ENCODE measurements around the gene TCP11L2.
A peak's percentile ranks its signal among the peaks of the same experiment; 100 is the strongest.
"Not testable (repeated sequence)": the region's sequence is repeated elsewhere in the genome, so short reads cannot be mapped to it uniquely, and the experiment has no call there.

TCP11L2 gene

GRCh38 chr12:106307181-106307580 is 4.6 kb downstream of the TCP11L2 start:
- no peak for DNase-seq (ENCODE audit: low read depth)

DNA sequence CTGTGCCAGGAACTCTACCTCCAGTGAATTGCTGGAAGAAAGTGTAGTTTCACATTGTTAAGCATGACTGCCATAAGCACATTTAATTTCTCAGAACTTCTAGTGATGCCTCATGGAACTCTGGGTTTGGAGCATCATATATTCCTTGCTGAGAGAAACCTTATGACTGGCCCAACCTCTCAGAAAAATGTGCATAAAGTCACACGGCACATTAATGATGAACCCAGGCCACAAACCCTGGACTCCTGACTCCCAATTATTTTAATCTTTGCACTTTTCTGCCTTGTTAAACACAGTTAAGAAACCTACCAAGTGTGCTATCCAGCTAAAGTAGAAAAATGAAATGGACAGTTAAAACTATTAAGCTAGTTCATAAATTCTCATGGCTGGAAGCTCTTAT is 5.6 kb downstream of the TCP11L2 start:
- DNase-seq (ENCODE audit: low read depth) = no peak

DNA sequence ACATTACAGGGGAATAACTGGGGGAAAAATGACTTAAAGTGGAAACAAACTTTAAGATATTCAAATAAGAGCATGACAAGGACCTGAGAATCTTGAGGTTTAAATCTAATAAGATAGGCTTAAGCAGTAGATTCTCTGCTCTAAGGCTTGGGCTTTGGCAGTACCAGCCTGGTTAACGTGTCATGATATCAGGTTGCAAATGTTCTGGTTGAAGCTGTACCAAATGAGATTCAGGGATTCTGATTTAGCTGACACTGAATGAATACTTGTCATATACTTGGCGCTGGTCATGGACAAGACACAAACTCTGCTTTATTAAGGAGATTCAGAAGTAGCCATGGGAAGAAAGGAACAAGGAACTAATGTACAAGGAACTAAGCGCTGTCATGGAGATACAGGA is 6.1 kb downstream of the TCP11L2 start:
- no peak for DNase-seq (ENCODE audit: low read depth)

DNA sequence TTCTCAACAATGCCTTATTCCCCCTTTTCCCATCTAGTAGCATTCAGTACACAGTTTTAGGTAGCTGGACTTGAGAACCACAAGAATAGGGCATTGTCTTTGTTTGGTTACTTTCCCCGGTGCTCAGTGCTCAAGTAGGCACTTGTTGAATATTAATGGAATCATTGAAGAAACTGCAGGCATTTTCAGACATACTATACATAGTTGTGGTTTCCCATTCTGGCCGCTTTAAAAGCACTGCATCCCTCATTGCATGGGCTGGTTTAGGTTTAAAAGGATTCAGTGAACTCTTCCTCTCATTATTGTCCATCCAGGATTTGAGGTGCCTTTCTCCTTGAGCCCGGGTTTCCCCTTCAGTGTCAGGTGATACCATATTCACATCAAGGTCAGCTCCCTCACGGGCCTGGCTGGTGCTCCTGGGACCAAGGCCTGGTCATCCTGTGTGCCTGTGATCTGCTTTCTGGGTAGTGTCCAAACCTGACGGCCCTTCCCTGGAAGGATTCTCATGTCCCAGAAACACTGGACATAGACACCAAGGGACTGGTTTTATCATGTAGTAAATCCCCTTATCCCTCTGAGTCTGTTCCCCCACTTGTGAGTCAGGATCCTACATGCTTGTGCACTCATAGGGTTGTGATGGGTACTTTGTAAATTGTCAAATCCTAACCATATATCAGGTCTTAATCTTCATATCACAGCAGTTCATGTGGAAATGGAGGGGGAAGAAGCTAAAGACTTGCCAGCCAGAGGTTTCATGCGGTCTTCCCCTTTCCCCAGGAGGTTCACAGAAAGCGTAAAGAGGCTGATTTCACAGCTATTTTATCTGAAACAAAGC is 7.4 kb downstream of the TCP11L2 start:
- DNase-seq (ENCODE audit: low read depth) = no peak

DNA sequence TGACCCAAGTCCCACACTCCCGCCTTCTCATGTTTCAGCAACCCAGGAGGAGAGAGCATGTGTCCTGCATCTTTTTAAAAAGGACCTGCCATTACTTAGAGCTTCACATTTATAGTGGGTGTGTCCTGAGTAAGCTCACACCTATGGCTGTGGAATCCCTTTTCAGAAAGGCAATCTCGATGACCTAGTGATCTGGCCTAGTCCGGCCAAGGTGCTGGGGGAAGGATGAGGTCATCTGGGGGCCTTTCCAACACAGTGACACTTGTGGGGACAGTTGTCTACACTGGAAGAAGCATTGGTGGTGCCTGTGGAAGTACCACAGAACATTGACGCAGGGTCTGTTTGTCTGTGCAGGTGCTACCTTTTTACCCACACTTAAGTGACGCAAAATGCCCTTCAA is 8.2 kb downstream of the TCP11L2 start:
- DNase-seq (ENCODE audit: low read depth) = no peak

- DNase-seq (ENCODE audit: low read depth) = no peak
Observed at GRCh38 chr12:106311139-106311538, 8.6 kb downstream of the TCP11L2 start.

GRCh38 chr12:106313413-106313812 is 10.9 kb downstream of the TCP11L2 start:
- DNase-seq (ENCODE audit: low read depth) = not testable (repeated sequence)

GRCh38 chr12:106315523-106315922 is 13.0 kb downstream of the TCP11L2 start:
- DNase-seq (ENCODE audit: low read depth) = no peak

DNA sequence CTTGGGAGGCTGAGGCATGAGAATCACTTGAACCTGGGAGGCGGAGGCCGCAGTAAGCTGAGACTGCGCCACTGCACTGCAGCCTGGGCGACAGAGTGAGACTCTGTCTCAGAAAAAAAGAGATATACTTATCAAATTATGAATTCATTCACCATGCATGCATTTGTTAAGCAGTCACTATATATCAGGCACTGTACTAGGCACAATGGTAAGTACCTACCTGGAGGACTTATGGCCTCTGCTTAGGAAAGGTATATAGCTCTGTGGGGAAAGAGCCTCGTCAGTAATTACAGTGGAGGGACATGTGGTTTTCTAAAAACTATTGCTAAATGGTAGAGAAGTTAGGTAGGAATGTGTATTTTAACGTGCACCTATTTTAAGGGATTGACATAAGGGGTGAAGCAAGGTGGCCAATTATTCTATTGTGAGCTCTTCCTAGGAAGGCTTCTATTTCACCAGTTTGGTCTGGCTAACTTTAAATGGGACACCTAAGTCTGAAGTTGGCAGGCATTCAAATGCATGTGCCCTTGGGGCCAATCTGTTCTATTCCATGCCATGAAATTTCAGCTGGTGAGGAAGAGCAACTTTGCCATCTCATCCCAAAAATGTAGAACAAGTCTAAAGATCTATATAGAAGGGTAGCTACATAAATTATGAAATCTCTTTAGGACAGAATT is 15.0 kb downstream of the TCP11L2 start:
- no peak for DNase-seq (ENCODE audit: low read depth)

DNA sequence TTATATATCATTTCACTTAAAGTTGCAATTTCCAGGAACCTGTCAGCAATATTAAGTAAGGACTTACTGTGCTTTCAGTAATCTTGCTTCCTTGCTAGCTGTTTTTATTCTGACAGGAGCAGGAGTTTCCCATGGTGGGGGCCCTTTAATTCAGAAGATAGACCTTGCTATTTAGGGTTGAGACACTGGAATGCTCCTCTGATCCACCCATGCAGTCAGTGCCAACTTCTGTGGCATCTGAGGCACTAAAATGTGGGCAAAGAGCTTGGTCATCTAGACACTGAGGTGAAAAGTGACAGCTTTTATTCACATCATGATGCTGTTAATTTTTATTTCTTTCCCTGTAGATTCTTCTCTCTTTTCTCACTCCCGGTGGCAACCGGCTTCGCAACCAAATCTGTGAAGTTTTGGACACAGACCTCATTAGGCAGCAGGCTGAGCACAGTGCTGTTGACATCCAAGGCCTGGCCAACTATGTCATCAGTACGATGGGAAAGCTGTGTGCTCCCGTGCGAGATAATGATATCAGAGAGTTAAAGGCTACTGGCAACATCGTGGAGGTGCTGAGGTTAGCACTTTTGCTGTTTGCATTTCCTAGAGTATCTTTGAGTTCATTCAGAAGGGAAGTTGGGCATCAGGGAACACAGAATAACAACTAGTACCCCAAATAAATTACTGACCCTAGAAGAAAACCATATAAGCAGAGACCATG is 18.8 kb downstream of the TCP11L2 start:
- DNase-seq (ENCODE audit: low read depth) = no peak

DNA sequence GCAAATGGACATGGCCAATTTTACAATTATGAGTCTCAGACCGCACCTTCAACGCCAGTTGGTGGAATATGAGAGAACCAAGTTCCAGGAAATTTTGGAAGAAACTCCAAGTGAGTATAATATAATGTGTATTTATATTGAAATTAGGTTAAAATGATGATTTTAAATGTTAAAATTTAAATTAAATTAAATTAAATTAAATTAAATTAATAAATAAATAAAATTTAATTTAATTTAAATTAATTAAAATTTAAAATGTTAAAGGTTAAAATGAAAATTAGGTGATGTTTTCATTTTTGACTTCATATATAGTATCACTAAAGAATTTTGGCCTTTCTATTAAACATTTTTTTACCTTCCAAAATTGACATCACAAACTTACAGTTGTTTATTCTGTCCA is 21.0 kb downstream of the TCP11L2 start:
- DNase-seq (ENCODE audit: low read depth) = no peak

- DNase-seq (ENCODE audit: low read depth) = no peak
Observed at GRCh38 chr12:106327309-106327869, 24.9 kb downstream of the TCP11L2 start.

- no peak for DNase-seq (ENCODE audit: low read depth)
Observed at GRCh38 chr12:106328735-106329134, 26.2 kb downstream of the TCP11L2 start.

GRCh38 chr12:106329231-106329982 is 26.9 kb downstream of the TCP11L2 start:
- no peak for DNase-seq (ENCODE audit: low read depth)

DNA sequence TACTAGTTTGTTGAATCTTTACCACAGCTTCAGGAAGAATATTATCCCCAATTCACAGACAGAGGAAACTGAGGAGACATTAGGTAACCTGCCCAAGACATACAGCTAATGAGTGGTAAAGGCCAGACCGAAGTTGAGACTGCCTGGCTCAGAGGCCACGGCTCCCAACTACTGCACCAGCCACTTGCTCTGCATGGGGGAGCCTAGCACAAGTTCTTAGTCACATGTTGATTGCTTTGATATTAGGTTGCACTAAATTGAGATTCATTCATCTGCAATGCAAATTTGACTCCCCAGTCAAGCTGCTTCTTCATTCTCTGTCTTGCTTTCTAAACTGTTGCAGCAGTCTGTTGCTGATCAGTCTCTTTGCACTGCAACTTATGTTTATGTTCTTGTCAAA is 29.1 kb downstream of the TCP11L2 start:
- DNase-seq (ENCODE audit: low read depth) = no peak

GRCh38 chr12:106332536-106332935 is 30.0 kb downstream of the TCP11L2 start:
- no peak for DNase-seq (ENCODE audit: low read depth)

DNA sequence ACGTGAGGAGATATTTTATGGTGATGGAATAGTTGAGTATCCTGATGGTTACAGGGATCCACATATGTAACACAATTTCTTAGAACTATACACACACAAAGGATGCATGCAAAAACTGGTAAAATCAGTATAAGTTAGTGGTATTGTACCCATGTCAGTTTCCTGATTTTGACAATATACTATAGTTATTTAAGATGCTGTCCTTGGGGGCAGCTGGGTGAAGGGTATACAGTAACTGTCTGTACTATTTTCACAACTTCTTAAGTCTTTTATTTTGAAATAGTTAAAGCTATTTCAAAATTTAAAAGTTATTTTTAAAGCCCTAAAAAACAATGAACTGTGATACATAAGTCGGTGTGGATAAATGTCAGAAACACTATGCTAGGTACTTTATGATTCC is 30.5 kb downstream of the TCP11L2 start:
- DNase-seq (ENCODE audit: low read depth) = no peak

GRCh38 chr12:106333756-106334155 is 31.2 kb downstream of the TCP11L2 start:
- no peak for DNase-seq (ENCODE audit: low read depth)

GRCh38 chr12:106341086-106341877 is 38.7 kb downstream of the TCP11L2 start:
- no peak for DNase-seq (ENCODE audit: low read depth)

DNA sequence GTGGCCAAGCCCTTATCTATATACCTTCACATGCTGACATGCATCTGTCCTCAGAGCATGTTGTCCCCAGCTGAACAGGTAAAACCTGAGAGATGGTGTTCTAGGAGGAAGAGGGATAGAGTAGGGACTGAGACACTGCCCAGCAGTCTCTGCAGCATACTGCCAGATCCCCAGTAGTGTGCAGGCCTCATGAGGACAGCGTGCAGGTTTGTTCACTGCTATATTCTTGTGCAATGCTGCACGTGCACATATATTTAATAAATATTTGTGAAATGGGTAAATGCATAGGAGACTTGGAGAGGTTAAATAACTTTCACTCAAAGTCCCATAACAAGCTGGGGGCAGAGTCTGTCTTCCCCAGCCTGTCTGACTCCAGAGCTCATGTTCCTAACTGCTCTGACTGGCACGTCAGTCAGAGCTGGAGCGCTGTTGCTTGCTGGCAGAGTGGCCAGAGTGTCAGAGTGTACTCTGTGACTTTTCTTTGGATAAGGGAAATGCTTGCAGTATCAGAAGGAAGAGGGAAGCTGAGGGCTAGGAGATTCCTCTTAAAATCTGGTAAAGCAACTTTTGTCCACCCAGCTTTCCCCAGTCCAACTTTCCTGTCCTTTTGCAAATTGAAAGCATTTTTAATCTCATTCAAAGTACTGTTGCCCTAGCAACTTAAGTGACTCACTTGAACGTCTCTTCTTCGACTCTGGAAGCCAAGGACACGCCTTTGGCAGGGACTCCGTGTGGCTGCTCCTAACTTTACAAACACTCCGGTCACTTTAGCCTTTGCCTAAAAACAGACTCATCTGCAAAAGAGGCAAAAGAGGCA is 40.1 kb downstream of the TCP11L2 start:
- DNase-seq (ENCODE audit: low read depth) = peak; percentile 35
